ENCODE data around the gene ACSM4.
"Not testable (repeated sequence)": the region's sequence is repeated elsewhere in the genome, so short reads cannot be mapped to it uniquely, and the experiment has no call there.

Gene ACSM4

DNA sequence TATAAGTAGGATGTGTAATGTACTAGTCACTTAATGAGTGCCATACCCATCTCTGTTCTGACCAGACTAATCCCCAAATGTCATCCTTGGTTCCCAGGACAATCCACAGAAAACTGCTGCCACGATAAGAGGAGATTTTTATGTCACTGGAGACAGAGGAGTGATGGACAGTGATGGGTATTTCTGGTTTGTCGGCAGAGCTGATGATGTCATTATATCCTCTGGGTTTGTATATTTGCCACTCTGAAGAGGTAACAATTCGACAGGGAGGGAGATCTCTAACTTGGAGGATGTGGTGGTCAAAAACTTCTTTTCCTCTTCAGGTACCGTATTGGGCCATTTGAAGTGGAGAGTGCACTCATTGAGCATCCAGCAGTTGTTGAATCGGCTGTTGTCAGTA lies 20.3 kb downstream of the ACSM4 start:
- TF ChIP-seq, protein P1, sequence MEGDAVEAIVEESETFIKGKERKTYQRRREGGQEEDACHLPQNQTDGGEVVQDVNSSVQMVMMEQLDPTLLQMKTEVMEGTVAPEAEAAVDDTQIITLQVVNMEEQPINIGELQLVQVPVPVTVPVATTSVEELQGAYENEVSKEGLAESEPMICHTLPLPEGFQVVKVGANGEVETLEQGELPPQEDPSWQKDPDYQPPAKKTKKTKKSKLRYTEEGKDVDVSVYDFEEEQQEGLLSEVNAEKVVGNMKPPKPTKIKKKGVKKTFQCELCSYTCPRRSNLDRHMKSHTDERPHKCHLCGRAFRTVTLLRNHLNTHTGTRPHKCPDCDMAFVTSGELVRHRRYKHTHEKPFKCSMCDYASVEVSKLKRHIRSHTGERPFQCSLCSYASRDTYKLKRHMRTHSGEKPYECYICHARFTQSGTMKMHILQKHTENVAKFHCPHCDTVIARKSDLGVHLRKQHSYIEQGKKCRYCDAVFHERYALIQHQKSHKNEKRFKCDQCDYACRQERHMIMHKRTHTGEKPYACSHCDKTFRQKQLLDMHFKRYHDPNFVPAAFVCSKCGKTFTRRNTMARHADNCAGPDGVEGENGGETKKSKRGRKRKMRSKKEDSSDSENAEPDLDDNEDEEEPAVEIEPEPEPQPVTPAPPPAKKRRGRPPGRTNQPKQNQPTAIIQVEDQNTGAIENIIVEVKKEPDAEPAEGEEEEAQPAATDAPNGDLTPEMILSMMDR (IDR thresholded peaks at IDR 0.05; ENCODE audit: poor library complexity, severe bottlenecking), result no peak
- ATAC-seq (ENCODE audit: low read depth), result no peak

DNA sequence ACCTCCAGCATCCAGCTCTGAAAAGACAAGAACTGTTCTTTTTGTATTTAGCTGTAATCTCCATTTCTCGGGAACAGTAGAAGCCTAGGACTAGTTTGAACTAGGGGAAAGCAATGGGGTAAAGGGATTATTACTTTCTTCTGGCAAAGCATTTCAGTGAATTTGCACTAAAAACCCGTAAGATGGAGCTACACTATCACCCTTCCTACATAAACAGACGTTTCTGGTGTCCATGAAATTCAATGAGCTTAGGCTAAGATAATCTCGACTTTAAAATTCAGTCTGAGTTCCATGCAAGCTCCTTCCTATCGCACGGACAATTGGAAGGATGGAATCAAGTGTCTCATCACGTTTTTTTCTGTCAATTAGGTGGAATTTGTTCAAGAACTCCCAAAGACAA lies 24.0 kb downstream of the ACSM4 start:
- H3K4me3 ChIP-seq (ENCODE audit: severe bottlenecking), result no peak overlapping the region
- ATAC-seq (ENCODE audit: low read depth), result no peak
- no peaks in the 10 kb centered on the region for H3K27me3 ChIP-seq (ENCODE audit: insufficient read depth, poor library complexity, severe bottlenecking)
- no peaks in the 10 kb centered on the region for H3K36me3 ChIP-seq (ENCODE audit: low read depth)
- no peaks in the 10 kb centered on the region for H3K4me1 ChIP-seq (ENCODE audit: insufficient read depth, poor library complexity, severe bottlenecking)
- TF ChIP-seq, protein P1 (IDR thresholded peaks at IDR 0.05; ENCODE audit: poor library complexity, severe bottlenecking), result no peak
- no peak for DNase-seq (ENCODE audit: low spot score)
- H3K9me3 ChIP-seq (ENCODE audit: severe bottlenecking), result no peaks in the 10 kb centered on the region
- H3K27ac ChIP-seq (ENCODE audit: poor library complexity, severe bottlenecking), result no peak overlapping the region

More for the DNA sequence above, 20.3 kb downstream of the ACSM4 start:
- no peak overlapping the region for H3K4me3 ChIP-seq (ENCODE audit: severe bottlenecking)
- no peaks in the 10 kb centered on the region for H3K4me1 ChIP-seq (ENCODE audit: insufficient read depth, poor library complexity, severe bottlenecking)
- no peaks in the 10 kb centered on the region for H3K36me3 ChIP-seq (ENCODE audit: low read depth)
- no peaks in the 10 kb centered on the region for H3K9me3 ChIP-seq (ENCODE audit: severe bottlenecking)
- no peak overlapping the region for H3K27ac ChIP-seq (ENCODE audit: poor library complexity, severe bottlenecking)
- DNase-seq (ENCODE audit: low spot score), result no peak
- H3K27me3 ChIP-seq (ENCODE audit: insufficient read depth, poor library complexity, severe bottlenecking), result no peaks in the 10 kb centered on the region

DNA sequence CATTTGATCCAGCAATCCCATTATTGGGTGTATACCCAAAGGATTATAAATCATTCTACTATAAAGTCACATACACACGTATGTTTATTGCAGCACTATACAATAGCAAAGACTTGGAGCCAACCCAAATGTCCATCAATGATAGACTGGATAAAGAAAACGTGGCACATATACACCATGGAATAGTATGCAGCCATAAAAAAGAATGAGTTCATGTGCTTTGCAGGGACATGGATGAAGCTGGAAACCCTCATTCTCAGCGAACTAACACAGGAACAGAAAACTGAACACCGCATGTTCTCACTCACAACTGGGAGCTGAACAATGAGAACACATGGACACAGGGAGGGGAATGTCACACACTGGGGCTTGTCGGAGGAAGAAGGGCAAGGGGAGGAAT lies 33.9 kb downstream of the ACSM4 start:
- H3K27me3 ChIP-seq (ENCODE audit: insufficient read depth, poor library complexity, severe bottlenecking); H3K27ac ChIP-seq (ENCODE audit: poor library complexity, severe bottlenecking); H3K4me1 ChIP-seq (ENCODE audit: insufficient read depth, poor library complexity, severe bottlenecking); H3K4me3 ChIP-seq (ENCODE audit: severe bottlenecking); ATAC-seq (ENCODE audit: low read depth); DNase-seq (ENCODE audit: low spot score); H3K36me3 ChIP-seq (ENCODE audit: low read depth); H3K9me3 ChIP-seq (ENCODE audit: severe bottlenecking): not testable (repeated sequence)

DNA sequence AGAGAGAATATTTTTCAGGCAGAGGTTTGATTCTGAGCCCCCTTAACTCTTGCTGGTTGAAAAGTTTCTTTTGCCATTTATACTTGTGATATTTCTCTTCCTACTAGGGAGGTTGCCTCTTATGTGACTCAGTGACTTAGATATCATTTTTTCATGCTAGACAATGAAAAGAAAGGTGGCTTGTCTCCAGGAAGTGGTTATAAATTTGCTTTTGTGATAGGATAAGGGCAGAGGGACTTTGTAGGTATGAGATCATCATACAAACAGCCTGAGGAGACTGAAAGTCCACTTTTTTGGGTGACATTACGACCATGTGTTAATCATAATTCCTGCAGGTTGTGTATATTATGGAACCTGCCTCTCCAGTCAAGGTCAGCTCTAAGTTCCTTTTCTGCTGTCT lies 35.8 kb downstream of the ACSM4 start:
- TF ChIP-seq, protein P1 (IDR thresholded peaks at IDR 0.05; ENCODE audit: poor library complexity, severe bottlenecking), result no peak
- ATAC-seq (ENCODE audit: low read depth) (no peak), DNase-seq (ENCODE audit: low spot score) (no peak)
- Histone ChIP-seq H3K4me3 (ENCODE audit: severe bottlenecking) (no peak overlapping the region), H3K4me1 (ENCODE audit: insufficient read depth, poor library complexity, severe bottlenecking) (no peaks in the 10 kb centered on the region), H3K36me3 (ENCODE audit: low read depth) (no peaks in the 10 kb centered on the region), H3K9me3 (ENCODE audit: severe bottlenecking) (no peaks in the 10 kb centered on the region), H3K27ac (ENCODE audit: poor library complexity, severe bottlenecking) (no peak overlapping the region), H3K27me3 (ENCODE audit: insufficient read depth, poor library complexity, severe bottlenecking) (no peaks in the 10 kb centered on the region)

DNA sequence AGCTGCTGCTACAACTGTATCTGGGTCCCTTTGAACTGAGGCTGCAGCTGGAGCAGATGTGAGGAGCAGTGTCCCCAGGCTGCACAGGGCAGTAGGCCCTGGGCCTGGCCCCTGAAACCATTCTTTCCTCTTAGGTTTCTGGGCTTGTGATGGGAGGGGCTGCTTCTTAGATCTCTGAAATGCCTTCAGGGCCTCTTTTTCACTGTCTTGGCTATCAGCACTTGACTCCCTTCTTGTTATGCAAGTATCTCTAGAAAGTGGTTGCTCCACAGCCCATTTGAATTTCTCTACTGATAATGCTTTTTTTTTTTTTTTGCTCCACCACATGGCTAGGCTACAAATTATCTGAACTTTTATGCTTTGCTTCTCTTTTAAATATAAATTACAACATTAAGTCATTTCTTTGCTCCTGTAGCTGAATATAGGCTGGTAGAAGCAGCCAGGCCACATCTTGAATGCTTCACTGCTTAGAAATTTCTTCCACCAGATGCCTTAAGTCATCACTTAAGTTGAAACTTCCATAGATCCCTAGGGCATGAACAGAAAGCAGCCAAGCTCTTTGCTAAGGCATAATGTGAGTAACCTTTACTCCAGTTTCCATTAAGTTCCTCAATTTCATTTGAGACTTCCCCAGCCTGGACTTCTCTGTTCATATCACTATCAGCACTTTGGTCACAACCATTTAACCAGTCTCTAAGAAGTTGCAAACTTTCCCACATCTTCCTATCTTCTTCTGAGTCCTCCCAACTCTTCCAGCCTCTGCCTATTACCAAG lies 41.1 kb downstream of the ACSM4 start:
- no peaks in the 10 kb centered on the region for H3K9me3 ChIP-seq (ENCODE audit: severe bottlenecking)

More for the DNA sequence above, 41.1 kb downstream of the ACSM4 start:
- no peaks in the 10 kb centered on the region for H3K36me3 ChIP-seq (ENCODE audit: low read depth)
- DNase-seq (ENCODE audit: low spot score) (no peak), ATAC-seq (ENCODE audit: low read depth) (no peak)
- H3K4me3 ChIP-seq (ENCODE audit: severe bottlenecking), result no peak overlapping the region
- no peaks in the 10 kb centered on the region for H3K27me3 ChIP-seq (ENCODE audit: insufficient read depth, poor library complexity, severe bottlenecking)
- H3K4me1 ChIP-seq (ENCODE audit: insufficient read depth, poor library complexity, severe bottlenecking), result no peaks in the 10 kb centered on the region
- H3K27ac ChIP-seq (ENCODE audit: poor library complexity, severe bottlenecking), result no peak overlapping the region
- TF ChIP-seq, protein P1 (IDR thresholded peaks at IDR 0.05; ENCODE audit: poor library complexity, severe bottlenecking), result no peak

All from RWPE2 (cell line).